Mesodermal cell (in vitro differentiated cells): ENCODE results near the gene RPUSD1.

Experiments
- H3K27ac ChIP-seq: 2 replicates; pipeline ENCODE4 v1.7.0; 2013; ENCODE audit warnings: mild to moderate bottlenecking, low read depth, low read length, moderate library complexity; ENCODE audit not compliant: severe bottlenecking
- H3K36me3 ChIP-seq: 2 replicates; pipeline ENCODE4 v1.7.1; 2013; ENCODE audit warnings: mild to moderate bottlenecking, low read length, moderate library complexity; ENCODE audit not compliant: control insufficient read depth, insufficient read depth
- H3K4me1 ChIP-seq: one replicate; pipeline ENCODE4 v1.7.1; 2013; ENCODE audit warnings: mild to moderate bottlenecking, low read length; ENCODE audit not compliant: insufficient read depth, control insufficient read depth, poor library complexity, severe bottlenecking
- H3K4me3 ChIP-seq: 2 replicates; pipeline ENCODE4 v1.7.0; 2013; ENCODE audit warnings: low read length, control low read depth, mild to moderate bottlenecking; ENCODE audit not compliant: insufficient read depth, poor library complexity, severe bottlenecking; ENCODE audit errors: extremely low read depth
- H3K9me3 ChIP-seq: 2 replicates; pipeline ENCODE4 v1.7.1; 2013; ENCODE audit warnings: mild to moderate bottlenecking, low read length, moderate library complexity; ENCODE audit not compliant: control insufficient read depth
- WGBS, 2 experiments: methylation state at CpG; one replicate each; pipeline ENCODE4 v1.1.5; 2013; ENCODE audit warnings: missing lambda C conversion rate in 2 of 2; ENCODE audit not compliant: insufficient coverage in 2 of 2; 5-methylcytosine and 5-hydroxymethylcytosine counted together

RPUSD1 gene

GRCh38 chr16:797120-797420 is 8.9 kb upstream of the RPUSD1 start:
- WGBS, 2 experiments = 100% methylated on average over 1 to 2 of the region's 2 CpGs
- Histone ChIP-seq H3K4me3 (no peak overlapping the region), H3K36me3 (peaks cover 30% of the 10 kb centered on the region), H3K9me3 (no peaks in the 10 kb centered on the region), H3K4me1 (no peaks in the 10 kb centered on the region), H3K27ac (no peak overlapping the region)

DNA sequence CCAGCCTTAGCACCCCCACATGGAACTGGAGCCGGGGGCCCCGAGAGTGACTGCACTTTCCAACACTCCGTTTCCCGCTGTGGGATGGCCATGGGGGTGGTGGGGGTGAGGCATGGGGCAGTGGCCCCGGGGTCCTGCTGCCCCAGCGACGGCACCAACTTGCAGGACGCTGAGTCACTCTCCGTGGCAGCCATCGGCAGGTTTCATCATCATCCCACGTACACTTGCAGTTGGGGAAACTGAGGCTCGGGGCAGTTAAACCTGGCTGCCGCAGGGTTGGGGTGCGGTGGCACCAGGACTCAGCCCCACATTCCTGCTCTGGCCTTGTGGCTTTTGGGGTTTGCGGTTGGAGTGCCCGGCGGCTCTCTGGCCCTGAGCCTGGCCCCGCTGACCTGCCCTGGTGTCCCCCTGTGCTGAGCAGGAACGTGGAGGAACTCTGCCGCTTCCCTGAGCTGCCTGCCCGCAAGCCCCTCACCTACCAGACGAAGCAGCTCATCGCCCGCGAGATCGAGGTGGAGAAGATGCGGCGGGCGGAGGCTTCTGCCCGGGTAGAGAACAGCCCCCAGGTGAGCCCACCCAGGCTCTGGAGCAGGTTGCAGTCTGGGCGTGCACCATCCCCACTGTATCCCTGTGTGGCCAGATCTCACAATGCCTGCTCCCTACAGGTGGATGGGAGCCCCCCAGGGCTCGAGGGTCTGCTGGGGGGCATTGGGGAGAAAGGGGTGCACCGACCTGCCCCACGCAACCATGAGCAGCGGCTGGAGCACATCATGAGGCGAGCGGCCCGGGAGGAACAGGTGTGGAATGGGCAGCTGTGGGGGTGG is 8.3 kb upstream of the RPUSD1 start:
- peaks cover 36% of the 10 kb centered on the region for H3K36me3 ChIP-seq

DNA sequence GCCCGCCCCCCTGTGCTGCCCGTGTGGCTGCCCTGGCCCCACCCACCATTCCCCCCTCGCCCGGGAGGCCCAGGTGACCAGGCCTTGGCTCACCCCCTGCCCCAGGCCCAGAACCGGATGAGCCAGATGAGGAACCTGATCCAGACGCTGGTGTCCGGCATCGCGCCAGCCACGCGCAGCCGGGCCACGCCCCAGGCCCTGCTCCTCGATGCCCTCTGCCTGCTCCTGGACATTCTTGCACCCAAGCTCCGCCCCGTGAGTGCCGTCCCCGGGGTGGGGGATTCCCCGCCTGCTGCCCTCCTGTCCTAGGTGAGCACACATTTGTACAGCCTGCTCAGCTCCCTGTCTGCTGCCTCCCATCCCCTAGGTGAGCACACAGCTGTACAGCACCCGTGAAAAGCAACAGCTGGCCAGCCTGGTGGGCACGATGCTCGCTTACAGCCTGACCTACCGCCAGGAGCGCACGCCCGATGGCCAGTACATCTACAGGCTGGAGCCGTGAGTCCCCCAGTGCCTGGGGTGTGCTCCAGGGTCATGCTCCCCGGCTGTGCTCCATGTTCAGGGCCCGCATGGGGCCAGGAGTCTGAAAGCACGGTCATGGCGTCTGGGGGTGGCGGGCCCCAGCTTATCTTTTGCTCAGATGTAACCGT is 7.5 kb upstream of the RPUSD1 start:
- H3K4me3 ChIP-seq = no peak overlapping the region
- peaks cover 44% of the 10 kb centered on the region for H3K36me3 ChIP-seq
- 95 to 97% methylated on average over 23 to 30 of the region's 33 CpGs for WGBS, 2 experiments
- no peaks in the 10 kb centered on the region for H3K4me1 ChIP-seq
- H3K9me3 ChIP-seq = no peaks in the 10 kb centered on the region
- H3K27ac ChIP-seq = no peak overlapping the region

More for the DNA sequence above, 8.3 kb upstream of the RPUSD1 start:
- Histone ChIP-seq H3K4me3 (no peak overlapping the region), H3K27ac (no peak overlapping the region), H3K9me3 (no peaks in the 10 kb centered on the region), H3K4me1 (no peaks in the 10 kb centered on the region)
- 98% methylated on average over 32 to 34 of the region's 38 CpGs for WGBS, 2 experiments

GRCh38 chr16:794853-795466 is 6.8 kb upstream of the RPUSD1 start:
- 89 to 94% methylated on average over 18 to 20 of the region's 31 CpGs for WGBS, 2 experiments
- Histone ChIP-seq H3K27ac (no peak overlapping the region), H3K36me3 (peaks cover 52% of the 10 kb centered on the region), H3K4me3 (no peak overlapping the region), H3K4me1 (no peaks in the 10 kb centered on the region), H3K9me3 (no peaks in the 10 kb centered on the region)

GRCh38 chr16:794091-794822 is 6.1 kb upstream of the RPUSD1 start:
- no peaks in the 10 kb centered on the region for H3K4me1 ChIP-seq
- no peak overlapping the region for H3K27ac ChIP-seq
- H3K4me3 ChIP-seq = no peak overlapping the region
- WGBS, 2 experiments = 94 to 97% methylated on average over 30 to 35 of the region's 40 CpGs
- peaks cover 58% of the 10 kb centered on the region for H3K36me3 ChIP-seq
- H3K9me3 ChIP-seq = no peaks in the 10 kb centered on the region

- H3K9me3 ChIP-seq = no peaks in the 10 kb centered on the region
- H3K4me1 ChIP-seq = no peaks in the 10 kb centered on the region
- 95% methylated on average over 8 of the region's 8 CpGs for WGBS, 2 experiments
- H3K4me3 ChIP-seq = no peak overlapping the region
- peaks cover 58% of the 10 kb centered on the region for H3K36me3 ChIP-seq
- H3K27ac ChIP-seq = no peak overlapping the region
These were observed 5.2 kb upstream of the RPUSD1 start for GRCh38 chr16:793414-793813.

DNA sequence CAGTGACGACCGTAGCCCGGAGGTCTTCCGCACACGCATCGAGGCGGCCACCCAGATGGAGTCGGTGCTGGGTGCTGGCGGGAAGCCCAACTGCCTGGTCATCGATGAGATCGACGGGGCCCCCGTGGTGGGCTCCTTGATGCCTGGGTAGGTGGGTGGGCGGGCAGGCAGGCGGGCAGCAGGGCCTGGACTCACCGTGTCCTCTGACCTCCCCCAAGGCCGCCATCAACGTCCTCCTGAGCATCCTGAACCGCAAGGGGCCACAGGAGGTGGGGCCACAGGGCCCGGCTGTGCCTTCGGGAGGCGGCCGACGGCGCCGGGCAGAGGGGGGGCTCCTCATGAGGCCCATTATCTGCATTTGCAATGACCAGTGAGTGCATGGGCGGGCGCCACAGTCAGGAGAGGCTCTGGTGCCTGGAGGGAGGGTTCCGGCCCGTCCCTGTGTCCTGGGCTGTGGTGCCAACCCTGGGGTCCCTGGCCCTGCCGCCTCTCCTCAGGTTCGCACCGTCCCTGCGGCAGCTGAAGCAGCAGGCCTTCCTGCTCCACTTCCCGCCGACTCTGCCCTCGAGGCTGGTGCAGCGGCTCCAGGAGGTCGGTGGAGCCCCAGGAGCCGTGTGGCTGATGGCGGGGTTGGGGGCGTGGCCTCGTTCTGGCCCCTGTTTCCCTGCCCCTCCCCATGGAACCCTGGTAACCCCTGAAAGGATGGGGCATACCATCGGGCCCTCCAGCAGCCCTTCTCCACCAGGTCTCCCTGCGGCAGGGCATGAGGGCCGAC is 4.2 kb upstream of the RPUSD1 start:
- Histone ChIP-seq H3K27ac (no peak overlapping the region), H3K4me1 (no peaks in the 10 kb centered on the region), H3K36me3 (peaks cover 56% of the 10 kb centered on the region), H3K9me3 (no peaks in the 10 kb centered on the region), H3K4me3 (no peak overlapping the region)
- 96 to 97% methylated on average over 42 to 45 of the region's 46 CpGs for WGBS, 2 experiments

GRCh38 chr16:791131-791530 is 3.0 kb upstream of the RPUSD1 start:
- H3K4me1 ChIP-seq = no peaks in the 10 kb centered on the region
- WGBS, 2 experiments = 98 to 99% methylated on average over 22 to 23 of the region's 23 CpGs
- peaks cover 53% of the 10 kb centered on the region for H3K36me3 ChIP-seq
- H3K4me3 ChIP-seq = no peak overlapping the region
- H3K9me3 ChIP-seq = no peaks in the 10 kb centered on the region
- H3K27ac ChIP-seq = no peak overlapping the region

- H3K27ac ChIP-seq = no peak overlapping the region
- peaks cover 62% of the 10 kb centered on the region for H3K36me3 ChIP-seq
- H3K4me1 ChIP-seq = no peaks in the 10 kb centered on the region
- WGBS, 2 experiments = 96 to 97% methylated on average over 13 to 17 of the region's 17 CpGs
- no peaks in the 10 kb centered on the region for H3K9me3 ChIP-seq
- H3K4me3 ChIP-seq = no peak overlapping the region
These were observed 1.9 kb upstream of the RPUSD1 start for GRCh38 chr16:790086-790485.

DNA sequence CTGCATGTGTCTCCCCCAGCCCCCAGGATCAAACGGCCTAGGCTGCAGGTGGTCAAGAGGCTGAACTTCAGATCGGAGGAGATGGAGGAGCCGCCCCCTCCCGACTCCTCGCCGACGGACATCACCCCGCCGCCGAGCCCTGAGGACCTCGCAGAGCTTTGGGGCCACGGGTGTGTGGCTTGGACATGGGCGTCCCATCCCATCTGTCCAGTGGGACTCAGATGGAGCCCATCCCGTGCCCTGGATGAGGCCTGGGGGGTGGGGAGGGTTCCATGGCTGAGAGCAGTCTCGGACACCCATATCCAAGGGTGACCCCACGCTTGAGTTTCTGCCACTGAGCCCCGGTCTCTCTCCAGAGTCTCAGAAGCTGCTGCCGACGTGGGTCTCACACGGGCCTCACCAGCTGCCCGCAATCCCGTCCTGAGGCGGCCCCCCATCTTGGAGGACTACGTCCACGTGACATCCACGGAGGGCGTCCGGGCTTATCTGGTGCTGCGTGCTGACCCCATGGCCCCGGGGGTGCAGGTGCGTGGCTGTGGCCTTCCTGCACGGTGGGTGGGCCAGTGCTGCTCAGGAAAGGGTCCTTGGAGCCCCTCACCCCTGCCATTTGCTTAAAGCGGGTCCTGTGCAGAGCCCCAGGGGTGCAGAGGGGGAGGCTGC is 1.1 kb upstream of the RPUSD1 start:
- no peak overlapping the region for H3K27ac ChIP-seq
- peak overlapping the region; percentile 79 for H3K4me3 ChIP-seq
- 65 to 76% methylated on average over 20 to 33 of the region's 33 CpGs for WGBS, 2 experiments
- H3K4me1 ChIP-seq = no peaks in the 10 kb centered on the region
- no peaks in the 10 kb centered on the region for H3K9me3 ChIP-seq
- H3K36me3 ChIP-seq = peaks cover 66% of the 10 kb centered on the region
